HG03039 (cell line): ENCODE data around the gene KPNA3.
"Not testable (repeated sequence)": the region's sequence is repeated elsewhere in the genome, so short reads cannot be mapped to it uniquely, and the experiment has no call there.

Experiments used
- ATAC-seq: cut with Tn5 transposase; IDR thresholded peaks from one replicate; pipeline ENCODE4 v1.9.1; 2021; ENCODE audit warnings: mild to moderate bottlenecking, moderate library complexity; ENCODE audit not compliant: unreplicated experiment

The KPNA3 gene

DNA sequence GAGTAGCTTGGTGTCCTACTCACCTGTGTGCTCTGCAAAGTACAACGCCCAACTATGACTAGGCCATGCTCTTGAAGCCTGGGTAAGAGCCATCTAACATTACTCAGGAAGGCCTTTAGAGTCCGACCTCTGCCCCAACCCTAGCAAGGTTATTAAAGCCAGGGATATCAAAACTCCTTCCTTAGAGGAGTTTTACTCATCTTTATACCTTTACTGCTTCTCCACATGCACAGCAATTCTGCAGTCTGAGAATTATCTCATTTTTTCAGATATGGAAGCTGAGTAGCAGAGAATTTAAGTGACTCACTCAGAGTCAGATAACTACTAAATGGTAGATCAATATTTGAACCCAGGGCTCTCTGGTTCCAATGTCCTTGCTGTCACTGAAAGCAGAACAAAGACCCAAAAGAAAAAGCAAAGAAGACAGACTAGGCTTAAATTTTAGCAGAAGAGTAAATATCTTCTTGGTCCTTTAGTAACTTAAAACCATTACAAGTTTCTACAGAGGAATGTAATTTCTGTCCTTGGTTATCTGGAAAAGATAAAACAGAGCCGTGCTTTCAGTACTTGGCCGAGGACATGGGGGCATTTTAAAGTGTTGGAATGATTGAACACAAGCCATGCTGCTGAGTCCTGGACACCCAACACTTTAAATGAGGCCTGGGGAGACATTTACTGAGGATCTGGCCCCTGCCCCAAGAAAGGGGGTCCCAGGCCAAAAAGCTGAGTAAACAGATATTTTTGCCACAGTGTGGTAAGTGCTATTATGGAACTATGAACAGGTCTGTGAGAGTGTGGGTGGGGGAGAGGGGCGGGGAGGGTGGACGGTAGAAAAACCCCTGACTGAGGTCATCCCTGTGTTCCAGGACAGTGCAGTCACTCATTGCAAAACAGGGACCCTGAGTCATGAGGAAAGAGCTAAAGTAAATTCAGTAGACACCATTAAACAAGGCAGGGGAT is 18.4 kb upstream of the KPNA3 start:
- ATAC-seq = no peak

- ATAC-seq = no peak
Observed at GRCh38 chr13:49807681-49808080, 15.2 kb upstream of the KPNA3 start.

GRCh38 chr13:49806126-49806536 is 13.6 kb upstream of the KPNA3 start:
- ATAC-seq = no peak

GRCh38 chr13:49803047-49803446 is 10.6 kb upstream of the KPNA3 start:
- not testable (repeated sequence) for ATAC-seq

DNA sequence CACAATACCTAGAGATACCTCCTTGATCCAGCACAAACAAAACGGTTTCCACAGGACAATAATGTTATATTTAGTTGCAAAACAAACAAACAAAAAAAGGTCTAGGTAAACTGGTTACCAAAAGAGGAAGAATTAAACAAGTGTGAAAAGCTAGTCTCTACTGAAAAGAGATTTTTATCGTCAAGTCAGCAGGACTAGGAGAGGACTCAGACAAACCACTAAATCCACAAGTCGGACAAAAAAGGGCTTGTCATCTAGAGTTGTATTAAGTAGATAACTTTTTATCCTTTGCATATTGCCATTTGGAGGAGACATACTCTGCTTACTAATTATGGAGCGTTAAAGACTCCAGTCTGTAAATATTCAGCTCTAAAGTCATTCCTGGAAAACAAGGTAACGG is 9.9 kb upstream of the KPNA3 start:
- ATAC-seq = no peak

DNA sequence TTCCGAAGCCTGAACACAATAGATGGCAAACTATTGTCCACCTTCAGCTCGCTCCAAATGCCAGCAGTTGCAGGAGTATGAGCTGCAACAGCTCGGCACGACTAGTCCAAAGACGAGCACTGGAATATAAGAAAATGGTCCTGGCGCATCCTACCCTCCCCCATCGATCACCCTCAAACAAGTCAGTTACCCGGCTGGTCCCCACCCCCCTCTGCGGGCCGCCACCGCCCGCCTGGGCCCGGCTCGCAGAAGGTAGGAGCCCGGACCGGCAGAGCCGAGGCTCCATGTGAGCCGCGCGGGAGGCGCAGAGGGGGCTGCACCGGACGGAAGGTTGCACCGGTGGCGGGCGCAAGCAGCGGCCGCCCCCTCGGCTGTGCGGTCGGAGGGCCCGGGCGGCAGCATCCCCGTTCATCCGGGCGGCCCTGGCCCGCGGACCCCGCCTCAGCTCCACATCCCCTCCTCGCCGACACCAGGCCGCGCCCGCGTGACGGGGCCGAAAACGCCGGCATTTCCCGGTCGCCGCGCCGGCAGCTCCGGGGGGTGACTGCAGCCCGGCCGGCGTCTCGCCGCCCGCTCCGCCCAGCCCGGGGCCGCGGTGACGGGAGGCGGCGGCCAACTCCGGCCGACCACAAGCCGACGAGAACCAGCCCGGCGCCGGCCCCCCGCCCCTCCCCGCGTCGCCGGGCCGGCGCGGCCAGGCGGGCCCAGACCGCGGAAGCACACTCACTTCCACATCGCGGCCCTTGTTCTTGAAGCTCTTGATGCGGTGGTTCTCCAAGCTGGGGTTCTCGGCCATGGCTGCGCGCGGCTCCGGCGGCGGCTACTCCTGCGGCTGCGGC is 552 bp downstream of the KPNA3 start:
- ATAC-seq = peak; percentile 18

DNA sequence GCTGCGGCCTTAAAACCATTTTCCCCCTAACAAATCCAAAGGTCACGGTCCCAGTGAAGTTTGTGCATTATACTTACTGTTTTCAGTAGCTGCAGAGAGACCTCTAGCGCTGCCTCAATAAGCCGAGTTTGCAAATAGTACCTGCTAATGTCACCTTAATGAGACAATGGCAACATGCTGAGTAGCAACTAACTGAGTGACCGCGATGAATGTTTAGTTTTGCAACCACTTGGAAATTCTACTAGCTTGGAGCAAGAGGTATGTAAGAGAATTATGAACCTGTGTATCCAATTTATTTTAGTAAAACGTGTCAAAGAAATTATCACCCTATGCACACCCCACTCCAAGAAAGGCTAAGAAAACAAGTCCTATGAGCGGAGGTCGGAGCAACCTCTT is 1.2 kb downstream of the KPNA3 start:
- ATAC-seq = no peak

DNA sequence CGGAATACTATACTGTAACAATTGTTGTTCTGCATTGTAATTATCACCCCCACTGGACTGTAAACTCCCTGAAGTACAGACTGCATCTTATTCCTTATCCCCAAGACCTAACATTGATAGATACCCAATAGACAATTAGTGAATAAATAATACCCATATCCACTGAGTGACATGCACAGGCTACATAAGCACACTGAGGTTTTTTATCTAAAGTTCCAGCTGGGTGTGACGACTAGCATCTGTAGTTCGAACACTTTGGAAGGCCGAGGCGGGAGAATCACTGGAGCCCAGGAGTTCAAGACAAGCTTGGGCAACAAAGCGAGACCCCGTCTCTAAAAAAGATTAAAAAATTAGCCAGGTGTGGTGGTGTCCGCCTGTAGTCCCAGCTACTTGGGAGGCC is 2.5 kb downstream of the KPNA3 start:
- no peak for ATAC-seq

GRCh38 chr13:49786401-49787008 is 6.0 kb downstream of the KPNA3 start:
- no peak for ATAC-seq

DNA sequence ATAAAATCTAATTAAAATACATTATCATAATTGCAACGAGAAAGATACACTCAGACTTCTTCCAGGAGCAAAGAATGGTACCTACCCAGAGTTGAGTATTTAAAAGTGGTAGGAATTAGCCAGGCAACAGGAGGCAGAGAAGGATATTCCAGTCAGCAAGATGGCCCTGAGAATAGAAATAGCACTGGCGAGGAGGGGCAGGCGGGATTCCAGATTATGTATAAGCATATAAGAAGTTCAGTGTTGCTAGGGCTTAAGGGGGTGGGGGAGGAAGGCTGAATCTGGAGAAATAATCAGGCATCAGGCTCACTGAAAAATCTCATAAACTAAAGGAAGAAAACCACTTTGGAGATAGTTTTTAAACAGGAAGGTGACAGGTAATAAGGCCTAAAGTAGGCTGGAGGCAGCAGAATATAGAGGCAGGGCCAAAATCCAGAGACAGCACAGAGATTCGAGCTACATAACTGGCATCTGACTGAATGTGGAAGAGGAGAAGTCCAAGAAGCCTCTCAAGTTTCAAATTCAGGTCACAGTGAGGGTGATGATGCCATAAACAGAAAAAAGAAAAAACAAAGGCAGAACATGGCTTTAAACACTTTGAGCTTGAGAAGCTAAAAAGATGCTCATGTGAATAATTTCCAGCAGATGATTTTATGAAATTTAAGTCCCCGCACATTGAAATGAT is 7.5 kb downstream of the KPNA3 start:
- ATAC-seq = no peak

DNA sequence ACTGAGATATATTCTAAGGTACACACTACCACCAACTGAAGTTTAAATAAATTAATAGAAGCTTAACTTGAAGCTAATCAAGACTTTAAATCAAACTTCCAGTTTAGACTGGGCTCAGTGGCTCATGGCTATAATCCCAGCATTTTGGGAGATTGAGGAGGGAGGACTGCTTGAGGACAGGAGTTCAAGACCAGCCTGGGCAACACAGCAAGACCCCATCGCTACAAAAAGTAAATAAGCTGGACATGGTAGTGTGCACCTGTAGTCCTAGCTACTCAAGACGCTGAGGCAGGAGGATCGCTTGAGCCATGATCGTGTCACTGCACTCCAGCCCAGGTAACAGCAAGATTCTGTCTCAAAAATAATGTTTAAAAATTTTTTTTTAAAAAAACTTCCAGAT is 8.6 kb downstream of the KPNA3 start:
- ATAC-seq = no peak

DNA sequence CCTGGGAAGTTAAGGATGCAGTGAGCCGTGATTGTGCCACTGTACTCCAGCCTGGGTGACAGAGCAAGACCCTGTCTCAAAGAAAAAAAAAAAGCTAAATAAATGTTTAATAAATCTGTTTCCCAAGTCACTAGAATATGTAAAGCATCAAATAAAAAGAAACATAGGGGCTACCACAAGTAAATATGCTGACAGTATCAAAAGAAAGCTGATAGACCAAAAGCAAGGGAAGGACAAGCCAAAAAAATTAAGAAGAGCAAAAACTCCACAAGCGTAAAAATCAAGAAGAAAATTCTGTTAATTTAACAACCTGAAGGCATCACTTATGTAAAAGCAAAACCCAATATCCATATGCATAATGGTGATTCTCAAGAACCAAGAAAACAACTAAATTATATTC is 9.7 kb downstream of the KPNA3 start:
- ATAC-seq = no peak

DNA sequence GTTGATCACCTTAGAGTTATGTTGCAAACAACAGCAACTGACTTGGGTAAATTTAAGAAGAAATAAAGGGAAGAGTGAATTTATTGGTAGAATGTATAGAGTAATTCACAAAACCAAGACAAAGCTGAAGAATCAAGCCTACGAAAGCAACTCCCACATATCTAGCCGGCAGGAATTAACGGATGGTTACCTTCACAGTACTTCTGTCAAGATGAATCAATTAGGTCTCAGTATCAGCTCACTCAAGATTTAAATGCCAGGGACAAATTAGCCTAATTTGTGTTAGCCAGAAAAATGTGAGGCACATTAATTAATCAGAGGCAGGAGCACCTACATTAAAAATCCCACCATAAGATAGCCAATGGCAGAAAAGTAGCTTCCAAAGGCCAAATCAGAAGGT is 10.7 kb downstream of the KPNA3 start:
- no peak for ATAC-seq

DNA sequence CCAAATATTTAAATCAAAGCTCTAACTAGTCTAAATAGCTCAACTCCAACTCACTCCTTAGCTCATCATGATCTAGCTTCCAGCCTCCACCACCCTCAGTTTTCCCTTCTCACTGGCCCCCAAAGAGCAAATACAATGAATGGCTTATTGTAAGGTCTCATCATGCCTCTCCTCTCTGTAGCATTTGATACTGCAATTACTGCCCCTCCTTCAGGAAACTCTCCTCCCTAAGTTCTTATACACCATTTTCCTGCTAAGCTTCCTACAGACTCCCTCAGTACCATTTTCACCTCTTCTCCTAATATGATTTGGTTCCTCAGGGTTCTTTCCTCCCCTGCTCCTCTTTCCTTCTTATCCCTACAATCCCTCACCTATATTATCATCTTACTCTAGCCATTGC is 12.8 kb downstream of the KPNA3 start:
- no peak for ATAC-seq

DNA sequence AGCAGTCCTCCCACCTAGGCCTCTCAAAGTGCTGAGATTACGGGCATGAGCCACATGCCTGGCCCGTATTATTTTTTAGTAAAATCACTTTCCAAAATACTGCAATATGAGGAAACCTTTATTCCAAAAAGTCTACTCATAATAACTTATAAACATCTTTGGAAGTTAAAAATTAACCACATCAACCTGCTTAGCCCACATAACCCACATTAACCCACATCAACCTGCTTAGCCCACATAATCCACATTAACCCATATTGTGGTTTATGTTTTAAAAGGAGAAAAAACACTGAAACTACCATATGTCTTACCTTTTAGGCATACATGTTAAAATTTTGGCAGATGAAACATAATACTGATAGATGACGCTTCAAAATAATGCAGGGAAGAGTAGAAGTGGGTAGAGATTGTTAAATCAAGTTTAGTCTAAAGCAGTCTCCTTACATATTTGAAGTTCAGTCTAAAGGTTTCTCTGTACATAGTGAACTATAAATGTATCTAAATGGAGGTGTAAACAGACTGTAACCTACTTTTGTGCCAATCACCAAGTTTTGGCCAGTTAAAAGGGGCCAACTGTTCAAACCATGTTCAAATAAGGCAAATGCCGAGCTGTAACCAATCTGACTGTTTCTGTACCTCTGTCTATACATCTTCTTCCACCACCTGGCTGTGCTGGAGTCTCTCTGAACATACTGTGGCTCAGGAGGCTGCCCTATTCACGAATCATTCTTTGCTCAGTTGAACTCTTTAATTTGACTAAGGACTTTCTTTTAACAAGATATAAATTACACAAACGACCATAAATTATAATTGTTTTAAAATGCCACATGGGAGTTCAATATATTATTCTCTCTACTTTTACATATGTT is 14.5 kb downstream of the KPNA3 start:
- ATAC-seq = no peak

GRCh38 chr13:49776871-49777270 is 15.6 kb downstream of the KPNA3 start:
- no peak for ATAC-seq

- ATAC-seq = no peak
Observed at GRCh38 chr13:49774376-49775005, 18.0 kb downstream of the KPNA3 start.

GRCh38 chr13:49772828-49773227 is 19.7 kb downstream of the KPNA3 start:
- no peak for ATAC-seq

- ATAC-seq = not testable (repeated sequence)
Observed at GRCh38 chr13:49761811-49762210, 30.7 kb downstream of the KPNA3 start.
